H1 (cell line): Measurements from ENCODE around the gene GTF2E1. TPM values are rescaled to one million over a fixed set of nuclear protein-coding genes. Genes with fewer than 3 reads are reported as not detected.

Experiments
- CTCF ChIA-PET: fragments of 300-600 bp; sonication (Branson Sonifier 250); formaldehyde crosslinking; loops from one replicate; lab custom pipeline; 2021; ENCODE audit not compliant: partially characterized antibody; lab: Charles Lee
- POLR2A ChIA-PET: fragments of 300-600 bp; sonication (Branson Sonifier 250); formaldehyde crosslinking; loops from one replicate; lab custom pipeline; 2021; ENCODE audit warnings: inconsistent platforms; ENCODE audit not compliant: partially characterized antibody; lab: Charles Lee
- DNase-seq, 2 experiments: peaks; one replicate each; pipeline versions ENCODE4 v3.0.0 to v3.0.0-alpha.2; 2010 to 2022; ENCODE audit warnings: low spot score in 2 of 2, low read depth in 1 of 2, mixed read lengths in 1 of 2
- FAIRE-seq: peaks from 2 replicates; lab custom pipeline; 2011; peaks lifted over from hg19 to GRCh38; lab: Jason Lieb, UNC
- H2AFZ ChIP-seq: 2 replicates; pipeline ENCODE4 v1.8.1; 2012; ENCODE audit warnings: low read length, inconsistent platforms
- H2AK5ac ChIP-seq: 2 replicates; pipeline ENCODE4 v1.6.1; 2013; ENCODE audit warnings: low read depth, low read length
- H2BK120ac ChIP-seq: replicated peaks from 2 replicates; pipeline ENCODE3; 2013; ENCODE audit warnings: low read depth, low read length, inconsistent platforms
- H2BK12ac ChIP-seq: 2 replicates; pipeline ENCODE4 v1.6.1; 2013; ENCODE audit warnings: low read depth, low read length
- H2BK15ac ChIP-seq: 2 replicates; pipeline ENCODE4 v1.6.1; 2013; ENCODE audit warnings: low read length
- H2BK20ac ChIP-seq: 2 replicates; pipeline ENCODE4 v1.6.1; 2013; ENCODE audit warnings: low read length
- H2BK5ac ChIP-seq: 2 replicates; pipeline ENCODE4 v1.6.1; 2013; ENCODE audit warnings: low read depth, low read length
- H3K14ac ChIP-seq: 2 replicates; pipeline ENCODE4 v1.6.1; 2013; ENCODE audit warnings: inconsistent platforms; ENCODE audit not compliant: insufficient read length
- H3K18ac ChIP-seq: 2 replicates; pipeline ENCODE4 v1.6.1; 2013; ENCODE audit warnings: low read length; ENCODE audit errors: extremely low read depth
- H3K23ac ChIP-seq: 2 replicates; pipeline ENCODE4 v1.6.1; 2013; ENCODE audit warnings: inconsistent platforms; ENCODE audit not compliant: insufficient read length
- H3K23me2 ChIP-seq: 2 replicates; pipeline ENCODE4 v1.6.1; 2013; ENCODE audit warnings: low read depth, low read length
- H3K27ac ChIP-seq: 2 replicates; pipeline ENCODE4 v1.6.1; 2011; ENCODE audit warnings: low read depth, low read length, inconsistent platforms
- H3K27me3 ChIP-seq, 4 experiments: replicated peaks in 1 of 4; 1 replicate in 1 of 4; 2 replicates in 3 of 4; pipeline versions ENCODE4 v1.6.1 to v1.8.1; 2011 to 2013; ENCODE audit warnings: low read length in 3 of 4, mild to moderate bottlenecking in 3 of 4, inconsistent platforms in 2 of 4, mixed read lengths in 2 of 4, moderate library complexity in 1 of 4; ENCODE audit not compliant: control insufficient read depth in 3 of 4, insufficient read depth in 3 of 4; ENCODE audit errors: extremely low read depth in 1 of 4
- H3K36me3 ChIP-seq, 4 experiments: 2 replicates each; pipeline versions ENCODE4 v1.6.1 to v1.8.1; 2011 to 2013; ENCODE audit warnings: mild to moderate bottlenecking in 4 of 4, low read length in 3 of 4, moderate library complexity in 2 of 4, control low read depth in 1 of 4, inconsistent platforms in 1 of 4; ENCODE audit not compliant: insufficient read depth in 4 of 4, control insufficient read depth in 2 of 4
- H3K4ac ChIP-seq: replicated peaks from 2 replicates; pipeline ENCODE3; 2013; ENCODE audit warnings: low read length, low read depth, mixed read lengths, inconsistent platforms; ENCODE audit not compliant: insufficient read length
- H3K4me1 ChIP-seq, 4 experiments: replicated peaks in 1 of 4; 1 replicate in 1 of 4; 2 replicates in 3 of 4; pipeline versions ENCODE4 v1.6.1 to v1.8.1; 2011 to 2013; ENCODE audit warnings: low read length in 3 of 4, inconsistent platforms in 2 of 4, mixed read lengths in 1 of 4; ENCODE audit not compliant: insufficient read depth in 4 of 4, control insufficient read depth in 3 of 4
- H3K4me2 ChIP-seq, 2 experiments: 2 replicates each; pipeline versions ENCODE4 v1.6.1 to v1.8.1; 2011 to 2013; ENCODE audit warnings: low read depth in 2 of 2, low read length in 2 of 2, control low read depth in 1 of 2, inconsistent platforms in 1 of 2, mild to moderate bottlenecking in 1 of 2; ENCODE audit not compliant: insufficient read depth in 1 of 2
- H3K4me3 ChIP-seq, 4 experiments: fragments of 200-600, 300-600 bp in 1 of 4; sonication (generic), shearing (Covaris generic), sonication (Bioruptor Twin) in 1 of 4; 2 replicates each; pipeline versions ENCODE4 v1.5.1 to v1.8.1; 2011 to 2016; ENCODE audit warnings: low read length in 4 of 4, low read depth in 3 of 4, control low read depth in 2 of 4, inconsistent platforms in 2 of 4, mild to moderate bottlenecking in 2 of 4, mixed read lengths in 1 of 4, moderate library complexity in 1 of 4; ENCODE audit not compliant: insufficient read depth in 2 of 4; ENCODE audit errors: extremely low read depth in 1 of 4
- H3K56ac ChIP-seq: replicated peaks from 2 replicates; pipeline ENCODE3; 2013; ENCODE audit warnings: low read depth, mild to moderate bottlenecking, mixed read lengths, low read length, inconsistent platforms; ENCODE audit not compliant: insufficient read length
- H3K79me1 ChIP-seq: 2 replicates; pipeline ENCODE4 v1.6.1; 2013; ENCODE audit warnings: low read depth, low read length, control low read depth
- H3K79me2 ChIP-seq, 2 experiments: 2 replicates each; pipeline versions ENCODE4 v1.6.1 to v1.8.1; 2012 to 2013; ENCODE audit warnings: low read length in 2 of 2, mild to moderate bottlenecking in 2 of 2, inconsistent platforms in 1 of 2; ENCODE audit not compliant: insufficient read depth in 2 of 2, control insufficient read depth in 1 of 2
- H3K9ac ChIP-seq, 4 experiments: replicated peaks in 1 of 4; 1 replicate in 1 of 4; 2 replicates in 3 of 4; pipeline versions ENCODE4 v1.6.1 to v1.8.1; 2011 to 2013; ENCODE audit warnings: low read depth in 3 of 4, low read length in 3 of 4, control low read depth in 2 of 4, mild to moderate bottlenecking in 2 of 4, moderate library complexity in 2 of 4, inconsistent platforms in 1 of 4; ENCODE audit errors: extremely low read depth in 1 of 4
- H3K9me3 ChIP-seq, 2 experiments: 2 replicates each; pipeline versions ENCODE4 v1.6.1 to v1.8.1; 2012 to 2013; ENCODE audit warnings: mild to moderate bottlenecking in 2 of 2, moderate library complexity in 2 of 2, control low read depth in 1 of 2, inconsistent platforms in 1 of 2, low read depth in 1 of 2, low read length in 1 of 2, mixed read lengths in 1 of 2; ENCODE audit not compliant: insufficient read depth in 2 of 2
- H4K20me1 ChIP-seq, 2 experiments: replicated peaks in 1 of 2; 2 replicates each; pipeline versions ENCODE3 to v1.8.1; 2011 to 2013; ENCODE audit warnings: inconsistent platforms in 2 of 2, low read length in 2 of 2, mild to moderate bottlenecking in 1 of 2; ENCODE audit not compliant: insufficient read depth in 2 of 2, control insufficient read depth in 1 of 2
- H4K5ac ChIP-seq: 2 replicates; pipeline ENCODE4 v1.6.1; 2013; ENCODE audit warnings: low read length, low read depth, mixed read lengths, inconsistent platforms; ENCODE audit not compliant: insufficient read length
- H4K8ac ChIP-seq: 2 replicates; pipeline ENCODE4 v1.8.0; 2013; ENCODE audit warnings: mild to moderate bottlenecking, moderate library complexity, low read length, inconsistent platforms; ENCODE audit not compliant: insufficient read depth; ENCODE audit errors: extremely low read depth
- H4K91ac ChIP-seq: replicated peaks from 2 replicates; pipeline ENCODE3; 2013; ENCODE audit warnings: low read length, mixed read lengths, inconsistent platforms; ENCODE audit not compliant: insufficient read length
- CHD2 ChIP-seq: IDR thresholded peaks from 2 replicates; pipeline ENCODE4 v1.6.1; 2012; ENCODE audit warnings: low read length, improper control_type of control experiment
- SP2 ChIP-seq: IDR thresholded peaks from 2 replicates; pipeline ENCODE4 v1.6.1; 2012; ENCODE audit warnings: mild to moderate bottlenecking, low read length, inconsistent platforms
- WGBS, 2 experiments: shearing (Covaris generic) in 1 of 2; methylation state at CpG; one replicate each; pipeline versions ENCODE4 v1.1.6 to v1.1.7; 2013 to 2015; ENCODE audit warnings: low lambda C conversion rate in 2 of 2, mixed read lengths in 2 of 2, inconsistent platforms in 1 of 2, low coverage in 1 of 2, missing lambda C conversion rate in 1 of 2; ENCODE audit not compliant: insufficient replicate concordance in 2 of 2, insufficient coverage in 1 of 2, insufficient read length in 1 of 2; ENCODE audit errors: extremely low coverage in 1 of 2, missing lambda C conversion rate in 1 of 2; 5-methylcytosine and 5-hydroxymethylcytosine counted together
- polyA plus RNA-seq, 7 experiments: library from polyadenylated mRNA; depleted of rRNA in 3 of 7; stranded (reverse) in 5 of 7; unstranded in 2 of 7; fragments of >200 nt in 5 of 7; fragments of 200-250 nt in 2 of 7; gene quantifications; 1 replicate in 5 of 7; 2 replicates in 1 of 7; 4 replicates in 1 of 7; pipeline versions ENCODE4 v1.2.1 to v1.2.3, GENCODE V29; 2011 to 2013; ENCODE audit warnings: missing spikeins in 2 of 7, mixed read lengths in 2 of 7
- total RNA-seq: library from RNA; stranded (reverse); fragmentation: NEBNext Ultra II Directional; extraction: Animal tissue kit (Norgen Biotek cat#: 25700); gene quantifications from 2 replicates; pipeline ENCODE4 v1.2.1, GENCODE V29; 2021

Gene GTF2E1
- total and polyA plus RNA-seq, 2 of the 8 experiments (the other 6 are each of a cell fraction or from before 2014, with no cell fraction given): 37.4 to 73.3 TPM

DNA sequence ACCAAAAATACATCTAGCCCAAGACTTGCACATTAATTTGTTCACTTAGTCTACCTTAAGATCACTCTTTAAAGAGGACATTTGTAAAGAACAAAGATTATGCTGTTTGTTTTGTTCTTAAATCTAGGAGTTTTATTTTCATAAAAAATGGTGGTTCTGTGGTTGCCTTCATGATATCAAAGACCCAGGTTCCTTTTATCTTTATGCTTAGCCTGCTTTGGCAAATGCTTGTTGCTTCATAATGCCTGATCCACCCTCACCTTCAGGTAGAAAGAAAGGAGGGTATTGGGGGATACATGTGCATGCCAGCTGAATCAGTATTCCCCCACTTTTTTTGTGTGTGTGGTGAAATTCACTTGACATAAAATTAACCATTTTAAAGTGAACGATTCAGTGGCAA is 48.5 kb downstream of the GTF2E1 start:
- Histone ChIP-seq H4K8ac (no peak overlapping the region), H2BK15ac (no peak overlapping the region), H3K14ac (no peak overlapping the region), H3K9ac (no peak overlapping the region), H3K4me2 (no peak overlapping the region), H3K4me3 (no peak overlapping the region), H3K23ac (no peak overlapping the region), H2BK120ac (no peak overlapping the region), H3K79me1 (no peaks in the 10 kb centered on the region), H3K4me1 (peaks cover 0 to 4% (median 2%) of the 10 kb centered on the region in 4 experiments; a peak in 2 of 7 replicates), H2BK12ac (no peak overlapping the region), H4K5ac (no peak overlapping the region), H2AK5ac (no peak overlapping the region), H3K79me2 (no peaks in the 10 kb centered on the region), H3K27ac (no peak overlapping the region), H3K56ac (no peak overlapping the region), H3K23me2 (no peaks in the 10 kb centered on the region; the same call in 1 of the 2 replicates), H4K20me1 (no peaks in the 10 kb centered on the region), H4K91ac (no peak overlapping the region), H3K4ac (no peak overlapping the region), H2BK5ac (no peak overlapping the region), H3K27me3 (no peaks in the 10 kb centered on the region), H3K36me3 (no peaks in the 10 kb centered on the region), H2AFZ (no peak overlapping the region), H2BK20ac (no peak overlapping the region), H3K18ac (no peak overlapping the region), H3K9me3 (no peaks in the 10 kb centered on the region)
- WGBS, 2 experiments: 88% methylated on average over 1 of the region's 1 CpG; no CpG with 5 or more reads in 1 of the 2 experiments
- CTCF ChIA-PET: no interaction called here
- POLR2A ChIA-PET: no interaction called here
- FAIRE-seq (no peak), DNase-seq (no peak)
- TF ChIP-seq SP2: no peak
- no peak for TF ChIP-seq CHD2
